IPS-18c (cell line): ENCODE results near the gene CAMK1.
A peak's percentile ranks its signal among the peaks of the same experiment; 100 is the strongest.

ENCODE experiments used
- H3K4me3 ChIP-seq: 2 replicates; pipeline ENCODE4 v1.7.0; 2013; ENCODE audit warnings: low read depth, mild to moderate bottlenecking, low read length, moderate library complexity; ENCODE audit not compliant: insufficient read depth
- H3K9me3 ChIP-seq: one replicate; pipeline ENCODE4 v1.6.1; 2013; ENCODE audit warnings: mild to moderate bottlenecking, low read length, moderate library complexity; ENCODE audit not compliant: control insufficient read depth, insufficient read depth

The CAMK1 gene

GRCh38 chr3:9769426-9770275 is at the start of gene CAMK1:
TSS of gene CAMK1 (minus strand) at chr3:9769947. CDS start at chr3:9767749, 2,198 bp downstream.
- H3K9me3 ChIP-seq: no peaks in the 10 kb centered on the region
- H3K4me3 ChIP-seq: peak within 1 kb of the TSS; percentile 63

GRCh38 chr3:9818666-9819335 is 49.1 kb upstream of the CAMK1 start:
- Histone ChIP-seq H3K9me3 (no peaks in the 10 kb centered on the region), H3K4me3 (no peak overlapping the region)

- H3K4me3 ChIP-seq: no peak overlapping the region
- H3K9me3 ChIP-seq: no peaks in the 10 kb centered on the region
Measured at GRCh38 chr3:9817436-9817835, 47.7 kb upstream of the CAMK1 start.

- Histone ChIP-seq H3K9me3 (no peaks in the 10 kb centered on the region), H3K4me3 (no peak overlapping the region)
Measured at GRCh38 chr3:9815986-9816385, 46.2 kb upstream of the CAMK1 start.

- no peaks in the 10 kb centered on the region for H3K9me3 ChIP-seq
- H3K4me3 ChIP-seq: no peak overlapping the region
Measured at GRCh38 chr3:9812870-9813483, 43.2 kb upstream of the CAMK1 start.

- H3K4me3 ChIP-seq: peak overlapping the region; percentile 77; the same call in 1 of the 2 replicates
- no peaks in the 10 kb centered on the region for H3K9me3 ChIP-seq
Measured at GRCh38 chr3:9810846-9811245, 41.1 kb upstream of the CAMK1 start.

GRCh38 chr3:9810433-9810770 is 40.7 kb upstream of the CAMK1 start:
- H3K9me3 ChIP-seq: no peaks in the 10 kb centered on the region
- H3K4me3 ChIP-seq: peak overlapping the region; percentile 77

- Histone ChIP-seq H3K9me3 (no peaks in the 10 kb centered on the region), H3K4me3 (peak within 1 kb of the TSS; percentile 77)
Measured at GRCh38 chr3:9809615-9810432, 40.1 kb upstream of the CAMK1 start, which contains the start of gene TTLL3. TSS of gene TTLL3 (plus strand) at chr3:9810262. CDS start at chr3:9810662, 400 bp downstream.

- Histone ChIP-seq H3K9me3 (no peaks in the 10 kb centered on the region), H3K4me3 (peak overlapping the region; percentile 77; the same call in 1 of the 2 replicates)
Measured at GRCh38 chr3:9809239-9809614, 39.5 kb upstream of the CAMK1 start.

GRCh38 chr3:9808345-9809037 is 38.7 kb upstream of the CAMK1 start:
- no peaks in the 10 kb centered on the region for H3K9me3 ChIP-seq
- H3K4me3 ChIP-seq: no peak overlapping the region

- H3K4me3 ChIP-seq: no peak overlapping the region
- no peaks in the 10 kb centered on the region for H3K9me3 ChIP-seq
Measured at GRCh38 chr3:9807981-9808344, 38.2 kb upstream of the CAMK1 start.

GRCh38 chr3:9806688-9807589 is 37.2 kb upstream of the CAMK1 start:
- H3K4me3 ChIP-seq: no peak overlapping the region
- H3K9me3 ChIP-seq: no peaks in the 10 kb centered on the region

GRCh38 chr3:9806137-9806536 is 36.4 kb upstream of the CAMK1 start:
- Histone ChIP-seq H3K4me3 (no peak overlapping the region), H3K9me3 (no peaks in the 10 kb centered on the region)

GRCh38 chr3:9804996-9805395 is 35.2 kb upstream of the CAMK1 start:
- no peak overlapping the region for H3K4me3 ChIP-seq
- no peaks in the 10 kb centered on the region for H3K9me3 ChIP-seq

GRCh38 chr3:9803494-9803893 is 33.7 kb upstream of the CAMK1 start:
- no peak overlapping the region for H3K4me3 ChIP-seq
- no peaks in the 10 kb centered on the region for H3K9me3 ChIP-seq

GRCh38 chr3:9800529-9800928 is 30.8 kb upstream of the CAMK1 start:
- Histone ChIP-seq H3K4me3 (no peak overlapping the region), H3K9me3 (no peaks in the 10 kb centered on the region)
